ENCODE measurements around the gene KCNH6.

DNA sequence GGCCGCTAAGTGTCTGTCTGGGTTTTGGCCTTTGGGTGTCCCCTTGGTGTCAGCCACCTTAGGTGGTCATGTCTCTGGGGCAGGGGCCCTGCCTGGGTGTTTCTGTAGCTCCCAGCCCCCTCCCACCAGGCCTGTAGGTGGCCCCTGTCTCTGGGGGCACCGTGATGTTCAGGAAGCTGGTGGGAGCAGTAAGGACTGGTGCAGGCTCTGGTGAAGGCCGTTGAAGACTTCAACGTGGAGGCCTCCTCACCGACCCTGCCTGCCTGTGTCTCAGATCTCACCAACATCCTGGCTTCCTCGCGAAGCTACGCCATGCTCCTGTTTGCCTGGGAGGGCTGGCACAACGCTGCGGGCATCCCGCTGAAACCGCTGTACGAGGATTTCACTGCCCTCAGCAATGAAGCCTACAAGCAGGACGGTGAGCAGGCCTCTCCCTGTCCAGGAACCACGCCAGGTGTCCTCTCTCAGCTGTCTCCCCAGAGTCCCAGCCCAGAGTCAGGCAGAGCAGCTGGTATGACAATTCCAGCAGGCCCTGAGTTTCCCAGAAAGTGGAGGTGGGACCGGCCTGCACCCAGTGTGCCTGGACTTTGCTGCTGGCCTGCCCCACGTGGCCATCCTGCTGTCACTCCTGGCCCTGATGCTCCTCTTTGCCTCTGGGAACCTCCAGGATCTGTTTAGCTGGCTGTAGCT lies 43.5 kb upstream of the KCNH6 start:
- TF ChIP-seq POLR2A (IDR thresholded peaks at IDR 0.05) = no peak
- TF ChIP-seq, protein P1, sequence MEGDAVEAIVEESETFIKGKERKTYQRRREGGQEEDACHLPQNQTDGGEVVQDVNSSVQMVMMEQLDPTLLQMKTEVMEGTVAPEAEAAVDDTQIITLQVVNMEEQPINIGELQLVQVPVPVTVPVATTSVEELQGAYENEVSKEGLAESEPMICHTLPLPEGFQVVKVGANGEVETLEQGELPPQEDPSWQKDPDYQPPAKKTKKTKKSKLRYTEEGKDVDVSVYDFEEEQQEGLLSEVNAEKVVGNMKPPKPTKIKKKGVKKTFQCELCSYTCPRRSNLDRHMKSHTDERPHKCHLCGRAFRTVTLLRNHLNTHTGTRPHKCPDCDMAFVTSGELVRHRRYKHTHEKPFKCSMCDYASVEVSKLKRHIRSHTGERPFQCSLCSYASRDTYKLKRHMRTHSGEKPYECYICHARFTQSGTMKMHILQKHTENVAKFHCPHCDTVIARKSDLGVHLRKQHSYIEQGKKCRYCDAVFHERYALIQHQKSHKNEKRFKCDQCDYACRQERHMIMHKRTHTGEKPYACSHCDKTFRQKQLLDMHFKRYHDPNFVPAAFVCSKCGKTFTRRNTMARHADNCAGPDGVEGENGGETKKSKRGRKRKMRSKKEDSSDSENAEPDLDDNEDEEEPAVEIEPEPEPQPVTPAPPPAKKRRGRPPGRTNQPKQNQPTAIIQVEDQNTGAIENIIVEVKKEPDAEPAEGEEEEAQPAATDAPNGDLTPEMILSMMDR (IDR thresholded peaks at IDR 0.05) = no peak

Measured in lower leg skin (tissue), 3 donors.